HCT116 (cell line): ENCODE results near the gene IGSF3.

Experiments
- EZH2phosphoT487 ChIP-seq: fragments of 200-600 bp; IDR thresholded peaks from 2 replicates; pipeline ENCODE4 v1.6.1; 2018; ENCODE audit warnings: antibody characterized with exemption, borderline replicate concordance
- POLR2A ChIP-seq: IDR thresholded peaks from 2 replicates; pipeline ENCODE4 v1.7.0; 2011; ENCODE audit warnings: borderline replicate concordance; ENCODE audit not compliant: insufficient read depth, insufficient read length; ENCODE audit errors: extremely low read depth
- POLR2AphosphoS5 ChIP-seq: IDR thresholded peaks from 2 replicates; pipeline ENCODE4 v1.6.1; 2011; ENCODE audit warnings: mild to moderate bottlenecking, low read depth, low read length, moderate library complexity
- SP1 ChIP-seq: IDR thresholded peaks from 2 replicates; pipeline ENCODE4 v1.6.1; 2012; ENCODE audit warnings: low read depth
- SRF ChIP-seq: IDR thresholded peaks from 2 replicates; pipeline ENCODE4 v1.6.1; 2012; ENCODE audit warnings: low read depth
- ZFX ChIP-seq: fragments of 450-650 bp; IDR thresholded peaks from 2 replicates; pipeline ENCODE4 v1.6.1; 2017
- TF ChIP-seq, protein P1 (sequence below), 3 experiments: fragments of 200-600 bp in 1 of 3; sonication (generic) in 1 of 3; IDR thresholded peaks in 2 of 3; conservative IDR thresholded peaks in 1 of 3; 2 replicates each; pipeline ENCODE4 v1.5.1; 2012 to 2017; ENCODE audit warnings: low read depth in 2 of 3, low read length in 2 of 3, antibody characterized with exemption in 1 of 3, borderline replicate concordance in 1 of 3, control low read depth in 1 of 3, mild to moderate bottlenecking in 1 of 3, mixed read lengths in 1 of 3, mixed run types in 1 of 3, moderate library complexity in 1 of 3; ENCODE audit not compliant: insufficient read depth in 1 of 3
- TF ChIP-seq, protein P2 (sequence below): IDR thresholded peaks from 2 replicates; pipeline ENCODE4 v1.6.1; 2011; ENCODE audit warnings: mild to moderate bottlenecking, low read length, moderate library complexity; ENCODE audit not compliant: insufficient replicate concordance; ENCODE audit errors: extremely low read depth

DNA sequence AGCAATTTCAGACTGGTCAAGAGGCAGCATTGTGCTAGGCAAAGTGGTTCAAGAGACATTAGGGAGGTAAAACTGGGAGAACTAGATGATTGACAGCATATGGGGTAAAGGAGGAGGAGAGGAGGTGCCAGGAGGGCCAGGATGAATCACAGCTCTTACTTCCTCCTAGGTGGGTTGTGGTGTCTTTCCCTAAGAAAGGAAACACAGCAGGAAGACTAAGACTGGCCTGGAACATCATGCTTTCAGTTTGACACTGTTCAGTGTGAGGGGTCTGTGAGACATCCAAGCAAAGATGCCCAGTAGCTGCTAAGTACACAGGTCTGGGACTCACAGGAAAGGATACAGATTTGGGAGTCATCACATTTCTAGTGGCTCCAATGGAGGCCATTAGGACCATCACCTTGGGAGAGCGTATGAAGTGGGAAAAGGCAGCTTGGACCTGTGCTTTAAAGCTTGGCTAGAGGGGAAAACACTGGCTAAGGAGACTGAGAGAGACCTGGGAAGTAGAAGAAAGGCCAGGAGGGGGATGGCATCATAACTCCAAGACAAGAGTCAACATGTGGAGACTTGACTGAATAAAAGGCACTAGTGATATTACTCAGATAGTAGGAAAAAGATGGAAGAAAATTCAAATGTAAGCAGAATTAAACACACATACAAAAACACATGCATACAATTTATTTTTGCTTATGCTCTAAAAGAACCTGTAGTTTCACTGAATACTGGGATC lies 114.0 kb downstream of the IGSF3 start:
- no peak for TF ChIP-seq SP1
- TF ChIP-seq, protein P1, sequence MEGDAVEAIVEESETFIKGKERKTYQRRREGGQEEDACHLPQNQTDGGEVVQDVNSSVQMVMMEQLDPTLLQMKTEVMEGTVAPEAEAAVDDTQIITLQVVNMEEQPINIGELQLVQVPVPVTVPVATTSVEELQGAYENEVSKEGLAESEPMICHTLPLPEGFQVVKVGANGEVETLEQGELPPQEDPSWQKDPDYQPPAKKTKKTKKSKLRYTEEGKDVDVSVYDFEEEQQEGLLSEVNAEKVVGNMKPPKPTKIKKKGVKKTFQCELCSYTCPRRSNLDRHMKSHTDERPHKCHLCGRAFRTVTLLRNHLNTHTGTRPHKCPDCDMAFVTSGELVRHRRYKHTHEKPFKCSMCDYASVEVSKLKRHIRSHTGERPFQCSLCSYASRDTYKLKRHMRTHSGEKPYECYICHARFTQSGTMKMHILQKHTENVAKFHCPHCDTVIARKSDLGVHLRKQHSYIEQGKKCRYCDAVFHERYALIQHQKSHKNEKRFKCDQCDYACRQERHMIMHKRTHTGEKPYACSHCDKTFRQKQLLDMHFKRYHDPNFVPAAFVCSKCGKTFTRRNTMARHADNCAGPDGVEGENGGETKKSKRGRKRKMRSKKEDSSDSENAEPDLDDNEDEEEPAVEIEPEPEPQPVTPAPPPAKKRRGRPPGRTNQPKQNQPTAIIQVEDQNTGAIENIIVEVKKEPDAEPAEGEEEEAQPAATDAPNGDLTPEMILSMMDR (IDR thresholded peaks at IDR 0.05 in 2 of 3, conservative IDR thresholded peaks at IDR 0.05 in 1 of 3; ENCODE audit: borderline replicate concordance in 1 of 3, insufficient read depth in 1 of 3, low read depth in 2 of 3, low read length in 2 of 3), result no peak
- TF ChIP-seq POLR2A, result no peak
- no peak for TF ChIP-seq ZFX
- TF ChIP-seq, protein P2, sequence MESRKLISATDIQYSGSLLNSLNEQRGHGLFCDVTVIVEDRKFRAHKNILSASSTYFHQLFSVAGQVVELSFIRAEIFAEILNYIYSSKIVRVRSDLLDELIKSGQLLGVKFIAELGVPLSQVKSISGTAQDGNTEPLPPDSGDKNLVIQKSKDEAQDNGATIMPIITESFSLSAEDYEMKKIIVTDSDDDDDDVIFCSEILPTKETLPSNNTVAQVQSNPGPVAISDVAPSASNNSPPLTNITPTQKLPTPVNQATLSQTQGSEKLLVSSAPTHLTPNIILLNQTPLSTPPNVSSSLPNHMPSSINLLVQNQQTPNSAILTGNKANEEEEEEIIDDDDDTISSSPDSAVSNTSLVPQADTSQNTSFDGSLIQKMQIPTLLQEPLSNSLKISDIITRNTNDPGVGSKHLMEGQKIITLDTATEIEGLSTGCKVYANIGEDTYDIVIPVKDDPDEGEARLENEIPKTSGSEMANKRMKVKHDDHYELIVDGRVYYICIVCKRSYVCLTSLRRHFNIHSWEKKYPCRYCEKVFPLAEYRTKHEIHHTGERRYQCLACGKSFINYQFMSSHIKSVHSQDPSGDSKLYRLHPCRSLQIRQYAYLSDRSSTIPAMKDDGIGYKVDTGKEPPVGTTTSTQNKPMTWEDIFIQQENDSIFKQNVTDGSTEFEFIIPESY, result no peak
- TF ChIP-seq SRF, result no peak
- peak; percentile 21; the same call in 1 of the 2 replicates for TF ChIP-seq POLR2AphosphoS5
- TF ChIP-seq EZH2phosphoT487, result no peak
